ENCODE measurements around the gene TRPV2. TPM values are rescaled to one million over a fixed set of nuclear protein-coding genes. Genes with fewer than 3 reads are reported as not detected.

TRPV2 gene
- total RNA-seq, 2 experiments from 2014 or later, result 124 to 129 TPM

DNA sequence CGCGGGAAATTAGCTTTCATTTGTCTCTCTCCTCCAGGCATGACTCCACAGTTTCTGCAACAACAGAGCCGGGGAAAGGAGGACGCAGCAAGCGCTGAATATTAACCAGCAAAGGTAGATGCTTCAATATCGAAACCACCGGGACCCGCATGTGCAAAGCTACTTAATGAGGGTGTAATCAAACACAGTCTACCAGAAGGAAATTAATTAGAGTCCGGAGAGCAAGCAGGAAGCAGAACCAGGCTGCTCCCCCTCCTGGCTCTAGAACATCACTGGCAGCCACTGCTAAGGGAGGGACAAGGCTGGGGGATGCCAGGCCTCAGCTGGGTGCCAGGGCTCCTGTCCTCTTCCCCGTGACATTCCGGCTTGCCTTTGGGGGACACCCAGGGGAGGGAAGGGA, 54.9 kb downstream of the TRPV2 start:
- CTCF ChIA-PET, result interaction anchor here (1.3 kb wide), 1 partner anchor 106 kb away, joined by 3 read pairs; no protein-coding TSS in a partner anchor
- Mint-ChIP-seq H3K36me3 (no peaks in the 10 kb centered on the region), H3K27me3 (no peaks in the 10 kb centered on the region), H3K27ac (no peak overlapping the region), H3K4me3 (no peak overlapping the region), H3K4me1 (no peaks in the 10 kb centered on the region), H3K9me3 (ENCODE audit: low read depth) (no peaks in the 10 kb centered on the region)
- no peak for ATAC-seq
- no peak for DNase-seq

DNA sequence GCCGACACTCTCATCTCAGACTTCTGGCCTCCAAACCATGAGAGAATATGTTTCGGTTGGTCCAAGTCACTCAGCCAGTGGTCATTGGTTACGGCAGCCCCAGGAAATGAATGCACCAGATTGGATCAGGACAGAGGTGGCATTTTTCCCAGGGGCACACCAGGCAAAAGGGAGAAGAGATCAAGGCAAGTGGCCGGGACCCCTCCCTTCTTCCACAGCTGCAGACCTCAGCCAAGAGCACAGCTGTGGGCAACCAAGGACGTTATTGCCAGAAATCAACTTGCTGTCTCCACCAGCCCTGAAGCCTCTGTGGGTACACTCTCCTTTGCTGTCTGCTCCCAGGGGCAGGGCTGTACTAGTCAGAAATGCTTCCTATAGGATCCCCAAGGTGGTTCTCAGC, 55.9 kb downstream of the TRPV2 start:
- Mint-ChIP-seq H3K4me3 (no peak overlapping the region), H3K9me3 (ENCODE audit: low read depth) (no peaks in the 10 kb centered on the region), H3K27me3 (no peaks in the 10 kb centered on the region), H3K27ac (no peak overlapping the region), H3K36me3 (no peaks in the 10 kb centered on the region), H3K4me1 (no peaks in the 10 kb centered on the region)
- CTCF ChIA-PET, result interaction anchor here (1.3 kb wide), 1 partner anchor 107 kb away, joined by 3 read pairs; no protein-coding TSS in a partner anchor
- DNase-seq (no peak), ATAC-seq (no peak)

DNA sequence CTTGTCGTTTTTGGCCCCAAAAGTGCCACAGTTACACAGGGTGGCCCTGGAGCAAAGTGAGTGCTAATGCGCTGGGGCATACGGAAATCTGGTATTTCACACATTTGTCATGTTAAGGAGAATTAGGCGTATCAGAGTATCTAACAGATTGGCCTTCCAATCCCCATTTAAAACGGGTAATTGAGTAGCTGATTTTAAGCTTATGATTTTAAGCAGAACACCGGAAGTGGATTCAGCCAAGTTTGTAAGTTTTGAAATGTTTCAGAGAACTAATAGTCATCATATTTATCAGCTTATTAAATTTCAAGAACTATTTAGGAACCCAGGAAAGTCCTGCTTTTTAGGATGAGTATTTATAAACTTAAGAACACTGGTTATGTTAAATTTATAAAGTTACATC, 57.2 kb downstream of the TRPV2 start:
- CTCF ChIA-PET, result interaction anchor here (1.0 kb wide), 1 partner anchor 34 kb away, joined by 3 read pairs; no protein-coding TSS in a partner anchor
- DNase-seq (no peak), ATAC-seq (no peak)
- H3K4me3 Mint-ChIP-seq, result no peak overlapping the region
- no peaks in the 10 kb centered on the region for H3K36me3 Mint-ChIP-seq
- no peaks in the 10 kb centered on the region for H3K27me3 Mint-ChIP-seq
- no peak overlapping the region for H3K27ac Mint-ChIP-seq
- H3K4me1 Mint-ChIP-seq, result no peaks in the 10 kb centered on the region
- H3K9me3 Mint-ChIP-seq (ENCODE audit: low read depth), result no peaks in the 10 kb centered on the region

- CTCF ChIA-PET, result interaction anchor here (1.0 kb wide), 1 partner anchor 33 kb away, joined by 3 read pairs; no protein-coding TSS in a partner anchor
- no peak for ATAC-seq
- H3K27ac Mint-ChIP-seq, result no peak overlapping the region
Measured at GRCh38 chr17:16473044-16474011, 58.0 kb downstream of the TRPV2 start.

DNA sequence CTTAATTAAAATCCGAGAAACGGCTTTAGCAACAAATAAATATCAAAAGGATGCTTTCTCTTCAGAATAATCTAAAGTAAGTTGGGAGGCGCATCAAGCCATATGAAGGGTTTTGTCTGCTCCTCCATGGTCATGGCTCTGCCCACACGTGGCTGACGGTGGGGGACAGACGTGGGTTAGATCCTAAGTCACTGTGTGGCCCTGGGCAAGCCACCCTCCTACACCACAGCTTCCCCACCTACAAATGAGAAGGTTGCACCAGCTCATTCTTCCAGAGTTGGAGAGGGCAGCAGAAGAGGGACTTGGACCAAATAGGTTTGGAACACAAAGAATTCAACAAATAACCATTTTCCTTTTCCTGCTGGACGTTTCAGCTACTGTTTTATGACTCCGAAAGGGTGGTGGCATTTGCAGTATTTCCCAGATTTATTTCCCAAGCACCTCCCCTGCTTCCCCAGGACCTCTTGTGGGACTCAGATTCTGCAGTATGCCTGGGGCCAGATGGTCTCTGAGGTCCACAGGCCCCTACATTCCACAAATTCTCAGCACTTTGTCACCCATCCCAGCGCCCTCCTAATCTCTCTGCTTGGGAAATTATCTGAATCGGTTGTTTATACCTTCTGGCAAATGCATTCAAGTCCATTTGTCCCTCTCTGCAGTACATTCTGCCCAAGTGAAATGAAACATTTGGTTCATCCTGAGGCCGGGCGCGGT, 58.8 kb downstream of the TRPV2 start:
- H3K36me3 Mint-ChIP-seq, result no peaks in the 10 kb centered on the region
- H3K9me3 Mint-ChIP-seq (ENCODE audit: low read depth), result no peaks in the 10 kb centered on the region
- CTCF ChIA-PET, result no interaction called here
- no peak overlapping the region for H3K4me3 Mint-ChIP-seq
- H3K27ac Mint-ChIP-seq, result no peak overlapping the region
- no peak for ATAC-seq
- no peaks in the 10 kb centered on the region for H3K27me3 Mint-ChIP-seq
- no peaks in the 10 kb centered on the region for H3K4me1 Mint-ChIP-seq
- no peak for DNase-seq

More at GRCh38 chr17:16473044-16474011, 58.0 kb downstream of the TRPV2 start:
- DNase-seq, result no peak
- Mint-ChIP-seq H3K36me3 (no peaks in the 10 kb centered on the region), H3K27me3 (no peaks in the 10 kb centered on the region), H3K9me3 (ENCODE audit: low read depth) (no peaks in the 10 kb centered on the region), H3K4me1 (no peaks in the 10 kb centered on the region), H3K4me3 (no peak overlapping the region)

GRCh38 chr17:16475179-16475704, 59.9 kb downstream of the TRPV2 start:
- ATAC-seq (no peak), DNase-seq (no peak)
- Mint-ChIP-seq H3K27ac (no peak overlapping the region), H3K4me3 (no peak overlapping the region), H3K36me3 (no peaks in the 10 kb centered on the region), H3K4me1 (no peaks in the 10 kb centered on the region), H3K27me3 (no peaks in the 10 kb centered on the region), H3K9me3 (ENCODE audit: low read depth) (no peaks in the 10 kb centered on the region)
- CTCF ChIA-PET, result interaction anchor here (1.1 kb wide), 2 partner anchors 46 to 111 kb away, joined by 3 to 5 read pairs; no protein-coding TSS in a partner anchor

DNA sequence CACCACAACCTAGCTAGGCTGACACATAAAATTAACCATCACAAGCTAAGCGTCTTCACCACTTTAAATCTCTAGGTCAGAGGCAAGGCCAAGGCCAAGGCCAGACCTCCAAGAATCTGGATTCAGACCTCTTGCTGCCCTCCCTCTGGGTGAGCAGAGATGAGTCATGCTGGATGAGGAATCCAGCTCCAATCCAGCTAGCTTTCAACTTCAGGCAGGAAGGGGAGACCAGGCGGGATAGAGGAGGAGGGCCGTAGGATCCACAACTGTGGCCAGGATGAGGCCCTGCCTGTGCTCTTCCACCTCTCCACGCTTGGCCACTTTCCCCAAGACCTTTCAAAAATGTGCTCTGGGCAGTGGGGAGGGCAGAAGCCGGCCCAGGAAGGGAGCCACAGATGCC, 61.9 kb downstream of the TRPV2 start:
- Mint-ChIP-seq H3K27me3 (no peaks in the 10 kb centered on the region), H3K36me3 (no peaks in the 10 kb centered on the region), H3K4me1 (no peaks in the 10 kb centered on the region), H3K27ac (no peak overlapping the region), H3K9me3 (ENCODE audit: low read depth) (no peaks in the 10 kb centered on the region), H3K4me3 (no peak overlapping the region)
- DNase-seq (no peak), ATAC-seq (no peak)
- CTCF ChIA-PET, result interaction anchor here (0.8 kb wide), 1 partner anchor 44 kb away, joined by 3 read pairs; no protein-coding TSS in a partner anchor

DNA sequence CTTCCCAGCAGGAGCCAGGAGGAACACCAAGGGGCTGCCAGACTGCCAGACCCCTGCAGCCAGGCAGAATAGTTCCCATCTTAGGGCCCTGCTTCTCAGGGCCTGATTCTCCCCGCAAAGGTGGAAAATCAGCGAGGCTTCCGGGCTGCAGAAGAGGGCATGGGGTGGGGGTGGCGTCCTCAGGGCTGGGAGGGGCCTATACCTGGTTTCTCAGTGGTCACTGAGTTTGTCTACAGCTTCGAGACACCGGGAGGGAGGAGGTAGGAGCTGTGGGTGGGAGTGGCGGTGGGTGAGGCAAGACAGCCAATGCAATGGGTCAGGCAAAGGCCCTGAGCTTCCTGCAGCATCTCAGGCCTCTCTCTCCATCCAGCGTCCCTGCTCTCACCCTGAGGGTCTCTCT, 62.3 kb downstream of the TRPV2 start:
- no peak for DNase-seq
- no peaks in the 10 kb centered on the region for H3K36me3 Mint-ChIP-seq
- no peaks in the 10 kb centered on the region for H3K4me1 Mint-ChIP-seq
- no peak for ATAC-seq
- no peaks in the 10 kb centered on the region for H3K27me3 Mint-ChIP-seq
- CTCF ChIA-PET, result no interaction called here
- no peaks in the 10 kb centered on the region for H3K9me3 Mint-ChIP-seq (ENCODE audit: low read depth)
- H3K27ac Mint-ChIP-seq, result no peak overlapping the region
- H3K4me3 Mint-ChIP-seq, result no peak overlapping the region

DNA sequence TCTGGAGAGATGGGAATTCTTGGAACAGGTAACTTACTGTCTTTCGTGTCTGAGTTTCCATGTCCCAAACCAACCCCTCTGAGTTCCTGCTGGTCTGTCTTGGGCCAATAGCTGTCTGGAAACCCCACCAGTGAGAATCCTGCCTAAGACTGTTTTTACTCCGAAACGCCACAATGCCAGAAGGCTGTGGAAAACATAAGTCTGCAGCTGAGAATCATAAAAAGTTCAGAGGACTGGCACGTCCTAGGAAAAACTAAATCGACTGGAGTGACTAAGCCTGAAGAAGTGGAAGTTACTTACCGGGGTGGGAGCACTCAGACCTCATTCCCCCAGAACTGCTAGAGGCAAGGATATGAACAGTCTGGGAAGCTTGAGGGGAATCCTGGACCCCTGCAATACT, 63.3 kb downstream of the TRPV2 start:
- no peak overlapping the region for H3K4me3 Mint-ChIP-seq
- DNase-seq (no peak), ATAC-seq (no peak)
- CTCF ChIA-PET, result no interaction called here
- no peaks in the 10 kb centered on the region for H3K27me3 Mint-ChIP-seq
- H3K9me3 Mint-ChIP-seq (ENCODE audit: low read depth), result no peaks in the 10 kb centered on the region
- H3K4me1 Mint-ChIP-seq, result no peaks in the 10 kb centered on the region
- H3K36me3 Mint-ChIP-seq, result no peaks in the 10 kb centered on the region
- H3K27ac Mint-ChIP-seq, result no peak overlapping the region

DNA sequence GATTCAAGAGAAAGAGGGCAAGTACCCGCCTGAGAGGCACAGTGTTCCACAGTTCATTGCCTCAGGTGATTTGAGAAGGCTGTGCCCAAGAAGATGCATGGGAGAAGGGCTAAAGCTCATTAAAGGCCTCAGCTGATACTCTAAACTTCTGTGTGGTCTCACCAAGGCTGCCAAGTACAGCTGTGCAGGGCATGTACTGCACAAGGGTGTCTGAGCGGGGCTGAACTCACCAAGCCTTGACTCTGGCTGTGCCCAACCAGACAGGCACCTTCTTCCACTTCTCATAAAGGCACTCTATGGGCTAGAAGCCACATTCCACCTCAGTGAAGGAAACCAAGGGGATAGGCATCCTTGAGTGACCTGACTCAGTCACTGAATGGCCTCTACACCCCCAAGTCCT, 63.9 kb downstream of the TRPV2 start:
- H3K4me3 Mint-ChIP-seq, result no peak overlapping the region
- H3K27me3 Mint-ChIP-seq, result no peaks in the 10 kb centered on the region
- no peak for DNase-seq
- H3K4me1 Mint-ChIP-seq, result no peaks in the 10 kb centered on the region
- H3K27ac Mint-ChIP-seq, result no peak overlapping the region
- CTCF ChIA-PET, result no interaction called here
- H3K9me3 Mint-ChIP-seq (ENCODE audit: low read depth), result no peaks in the 10 kb centered on the region
- no peak for ATAC-seq
- H3K36me3 Mint-ChIP-seq, result no peaks in the 10 kb centered on the region

GRCh38 chr17:16480995-16481394, 65.6 kb downstream of the TRPV2 start:
- Mint-ChIP-seq H3K36me3 (no peaks in the 10 kb centered on the region), H3K9me3 (ENCODE audit: low read depth) (no peaks in the 10 kb centered on the region), H3K4me3 (no peak overlapping the region), H3K27ac (no peak overlapping the region), H3K27me3 (no peaks in the 10 kb centered on the region), H3K4me1 (no peaks in the 10 kb centered on the region)
- CTCF ChIA-PET, result interaction anchor here (1.2 kb wide), 1 partner anchor 27 kb away, joined by 4 read pairs; no protein-coding TSS in a partner anchor
- no peak for DNase-seq
- ATAC-seq, result no peak

- Mint-ChIP-seq H3K27ac (no peak overlapping the region), H3K36me3 (no peaks in the 10 kb centered on the region), H3K27me3 (no peaks in the 10 kb centered on the region), H3K9me3 (ENCODE audit: low read depth) (no peaks in the 10 kb centered on the region), H3K4me3 (no peak overlapping the region), H3K4me1 (no peaks in the 10 kb centered on the region)
- ATAC-seq, result no peak
- DNase-seq, result no peak
- CTCF ChIA-PET, result interaction anchor here (0.7 kb wide), 1 partner anchor 123 kb away, joined by 3 read pairs; no protein-coding TSS in a partner anchor
Measured at GRCh38 chr17:16482253-16482652, 66.9 kb downstream of the TRPV2 start.

DNA sequence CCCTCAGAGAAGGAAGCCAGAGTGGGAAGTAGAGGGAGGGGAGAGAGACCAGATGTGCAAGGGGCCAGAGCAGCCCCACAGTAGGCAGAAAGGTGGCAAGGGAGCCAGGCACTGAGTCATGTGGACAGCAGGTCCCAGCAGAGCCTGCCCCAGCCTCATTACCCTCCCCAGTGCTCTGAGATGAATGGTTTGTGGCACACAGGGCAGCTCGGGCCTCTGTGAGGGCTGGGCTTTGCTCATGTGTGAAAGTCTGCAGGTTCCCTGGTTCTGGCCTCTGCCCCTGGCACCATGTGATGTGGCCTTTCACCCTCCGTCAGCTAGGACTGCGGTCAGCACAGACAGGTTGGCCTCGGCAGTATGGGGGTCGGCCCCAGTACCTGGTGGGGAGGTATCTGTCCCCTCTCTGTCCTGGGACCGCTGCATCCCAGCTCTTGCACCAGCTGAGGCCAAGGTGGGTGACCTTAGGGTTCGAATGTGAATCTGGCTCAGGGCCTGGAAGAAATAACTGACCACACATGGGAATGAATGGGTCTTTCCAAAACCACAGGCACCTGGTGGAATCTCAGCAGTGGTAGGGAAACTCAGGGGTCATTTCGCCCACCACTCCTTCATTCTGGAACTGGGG, 67.8 kb downstream of the TRPV2 start:
- no peak overlapping the region for H3K4me3 Mint-ChIP-seq
- DNase-seq (no peak), ATAC-seq (no peak)
- CTCF ChIA-PET, result interaction anchor here (0.6 kb wide), 1 partner anchor 856 kb away, joined by 3 read pairs; no protein-coding TSS in a partner anchor
- H3K4me1 Mint-ChIP-seq, result no peaks in the 10 kb centered on the region
- no peaks in the 10 kb centered on the region for H3K36me3 Mint-ChIP-seq
- H3K27me3 Mint-ChIP-seq, result no peaks in the 10 kb centered on the region
- no peaks in the 10 kb centered on the region for H3K9me3 Mint-ChIP-seq (ENCODE audit: low read depth)
- H3K27ac Mint-ChIP-seq, result no peak overlapping the region

Data from activated CD8-positive, alpha-beta memory T cell treated with anti-CD3 and anti-CD28 coated beads, Interleukin-2, amount 10 ng/mL, durations not matched to agents 7 days and 5 days (primary cell).